Activated CD8-positive, alpha-beta memory T cell treated with anti-CD3 and anti-CD28 coated beads, Interleukin-2, amount 10 ng/mL, durations not matched to agents 7 days and 5 days (primary cell): ENCODE measurements around the gene FAM124A. TPM values are rescaled to one million over a fixed set of nuclear protein-coding genes. Genes with fewer than 3 reads are reported as not detected.

Experiments
- ATAC-seq: fragments of 150-1000 bp; cut with Tn5 transposase; one replicate; pipeline ENCODE4 v1.10.0; 2021; ENCODE audit warnings: moderate library complexity
- CTCF ChIA-PET: fragments of 350-600 bp; sonication (Branson Sonifier 250); formaldehyde crosslinking; loops from one replicate; lab custom pipeline; 2021; ENCODE audit warnings: antibody characterized with exemption; lab: Charles Lee
- DNase-seq: peaks from one replicate; pipeline ENCODE4 v3.0.0-alpha.2; 2020
- H3K27ac Mint-ChIP-seq: one replicate; pipeline ENCODE4 v1.8.0; 2021; ENCODE audit warnings: mild to moderate bottlenecking, mixed read lengths
- H3K27me3 Mint-ChIP-seq: one replicate; pipeline ENCODE4 v1.8.0; 2021; ENCODE audit warnings: mixed read lengths
- H3K36me3 Mint-ChIP-seq: one replicate; pipeline ENCODE4 v1.8.0; 2021; ENCODE audit warnings: mild to moderate bottlenecking, mixed read lengths
- H3K4me1 Mint-ChIP-seq: one replicate; pipeline ENCODE4 v1.8.0; 2021; ENCODE audit warnings: mixed read lengths
- H3K4me3 Mint-ChIP-seq: one replicate; pipeline ENCODE4 v1.8.0; 2021; ENCODE audit warnings: mild to moderate bottlenecking, moderate library complexity, mixed read lengths
- H3K9me3 Mint-ChIP-seq: one replicate; pipeline ENCODE4 v1.8.0; 2022; ENCODE audit warnings: low read depth, mixed read lengths
- total RNA-seq, 2 experiments: library from RNA; stranded (reverse); gene quantifications; one replicate each; pipeline ENCODE4 v1.2.3, GENCODE V29; 2021

FAM124A gene
- total RNA-seq, result under 1 TPM; 0.09 to 0.26 TPM

- H3K36me3 Mint-ChIP-seq, result no peaks in the 10 kb centered on the region
- H3K9me3 Mint-ChIP-seq, result no peaks in the 10 kb centered on the region
- no peak within 1 kb of the TSS for H3K27ac Mint-ChIP-seq
- ATAC-seq (peak; percentile 92), DNase-seq (peak; percentile 46)
- H3K4me3 Mint-ChIP-seq, result peak within 1 kb of the TSS; percentile 72
- CTCF ChIA-PET, result interaction anchor here (0.9 to 3.2 kb wide), 3 partner anchors 22 to 97 kb away, joined by 3 to 20 read pairs (median 3); no protein-coding TSS in a partner anchor
- peaks cover 3% of the 10 kb centered on the region for H3K4me1 Mint-ChIP-seq
- H3K27me3 Mint-ChIP-seq, result peaks cover 71% of the 10 kb centered on the region
These were observed at the start of gene FAM124A for GRCh38 chr13:51222037-51222685. FAM124A (plus strand) TSS chr13:51222398; CDS start chr13:51222502, 104 bp downstream.

- H3K4me1 Mint-ChIP-seq, result no peaks in the 10 kb centered on the region
- DNase-seq (no peak), ATAC-seq (no peak)
- H3K4me3 Mint-ChIP-seq, result no peak overlapping the region
- CTCF ChIA-PET, result no interaction called here
- no peaks in the 10 kb centered on the region for H3K9me3 Mint-ChIP-seq
- no peaks in the 10 kb centered on the region for H3K36me3 Mint-ChIP-seq
- H3K27ac Mint-ChIP-seq, result no peak overlapping the region
- H3K27me3 Mint-ChIP-seq, result peaks cover 33% of the 10 kb centered on the region
These were observed 47.2 kb upstream of the FAM124A start for GRCh38 chr13:51175021-51175420.

- Mint-ChIP-seq H3K4me3 (no peak overlapping the region), H3K36me3 (no peaks in the 10 kb centered on the region), H3K27ac (no peak overlapping the region), H3K4me1 (no peaks in the 10 kb centered on the region), H3K9me3 (no peaks in the 10 kb centered on the region), H3K27me3 (peaks cover 36% of the 10 kb centered on the region)
- ATAC-seq (no peak), DNase-seq (no peak)
- CTCF ChIA-PET, result no interaction called here
These were observed 46.6 kb upstream of the FAM124A start for GRCh38 chr13:51175639-51176038.

GRCh38 chr13:51177188-51177587 lies 45.0 kb upstream of the FAM124A start:
- Mint-ChIP-seq H3K36me3 (no peaks in the 10 kb centered on the region), H3K27me3 (peaks cover 36% of the 10 kb centered on the region), H3K4me3 (no peak overlapping the region), H3K4me1 (no peaks in the 10 kb centered on the region), H3K9me3 (no peaks in the 10 kb centered on the region), H3K27ac (no peak overlapping the region)
- ATAC-seq (no peak), DNase-seq (no peak)
- CTCF ChIA-PET, result no interaction called here

GRCh38 chr13:51178456-51179074 lies 43.6 kb upstream of the FAM124A start:
- DNase-seq (no peak), ATAC-seq (no peak)
- H3K27ac Mint-ChIP-seq, result no peak overlapping the region
- H3K36me3 Mint-ChIP-seq, result no peaks in the 10 kb centered on the region
- CTCF ChIA-PET, result no interaction called here
- no peak overlapping the region for H3K4me3 Mint-ChIP-seq
- no peaks in the 10 kb centered on the region for H3K4me1 Mint-ChIP-seq
- H3K27me3 Mint-ChIP-seq, result peaks cover 43% of the 10 kb centered on the region
- no peaks in the 10 kb centered on the region for H3K9me3 Mint-ChIP-seq

- Mint-ChIP-seq H3K4me1 (no peaks in the 10 kb centered on the region), H3K36me3 (no peaks in the 10 kb centered on the region), H3K27ac (no peak overlapping the region), H3K4me3 (no peak overlapping the region), H3K27me3 (peaks cover 50% of the 10 kb centered on the region), H3K9me3 (no peaks in the 10 kb centered on the region)
- no peak for ATAC-seq
- no peak for DNase-seq
- CTCF ChIA-PET, result no interaction called here
These were observed 42.7 kb upstream of the FAM124A start for GRCh38 chr13:51179432-51179971.

GRCh38 chr13:51180853-51181511 lies 41.2 kb upstream of the FAM124A start:
- no peaks in the 10 kb centered on the region for H3K36me3 Mint-ChIP-seq
- CTCF ChIA-PET, result interaction anchor here (0.5 kb wide), 1 partner anchor 11 kb away, joined by 3 read pairs; no protein-coding TSS in a partner anchor
- DNase-seq (no peak), ATAC-seq (no peak)
- H3K9me3 Mint-ChIP-seq, result no peaks in the 10 kb centered on the region
- H3K4me1 Mint-ChIP-seq, result no peaks in the 10 kb centered on the region
- H3K27me3 Mint-ChIP-seq, result peaks cover 52% of the 10 kb centered on the region
- no peak overlapping the region for H3K27ac Mint-ChIP-seq
- no peak overlapping the region for H3K4me3 Mint-ChIP-seq

GRCh38 chr13:51181786-51182383 lies 40.3 kb upstream of the FAM124A start:
- no peak for ATAC-seq
- no peak overlapping the region for H3K27ac Mint-ChIP-seq
- CTCF ChIA-PET, result no interaction called here

GRCh38 chr13:51191743-51192142 lies 30.5 kb upstream of the FAM124A start:
- DNase-seq (no peak), ATAC-seq (no peak)
- CTCF ChIA-PET, result no interaction called here
- Mint-ChIP-seq H3K36me3 (no peaks in the 10 kb centered on the region), H3K27ac (no peak overlapping the region), H3K4me3 (no peak overlapping the region), H3K4me1 (peaks cover 6% of the 10 kb centered on the region), H3K9me3 (no peaks in the 10 kb centered on the region), H3K27me3 (peaks cover 49% of the 10 kb centered on the region)

More at GRCh38 chr13:51181786-51182383, 40.3 kb upstream of the FAM124A start:
- no peaks in the 10 kb centered on the region for H3K36me3 Mint-ChIP-seq
- H3K4me1 Mint-ChIP-seq, result no peaks in the 10 kb centered on the region
- no peak for DNase-seq
- peaks cover 55% of the 10 kb centered on the region for H3K27me3 Mint-ChIP-seq
- no peaks in the 10 kb centered on the region for H3K9me3 Mint-ChIP-seq
- H3K4me3 Mint-ChIP-seq, result no peak overlapping the region

- H3K4me1 Mint-ChIP-seq, result peaks cover 6% of the 10 kb centered on the region
- no peak for ATAC-seq
- no peak for DNase-seq
- no peaks in the 10 kb centered on the region for H3K36me3 Mint-ChIP-seq
- no peak overlapping the region for H3K27ac Mint-ChIP-seq
- H3K27me3 Mint-ChIP-seq, result peaks cover 47% of the 10 kb centered on the region
- H3K9me3 Mint-ChIP-seq, result no peaks in the 10 kb centered on the region
- H3K4me3 Mint-ChIP-seq, result no peak overlapping the region
- CTCF ChIA-PET, result interaction anchor here (0.7 to 1.0 kb wide), 2 partner anchors 12 to 66 kb away, joined by 3 read pairs; no protein-coding TSS in a partner anchor
These were observed 29.9 kb upstream of the FAM124A start for GRCh38 chr13:51192348-51192747.

GRCh38 chr13:51193387-51193786 lies 28.8 kb upstream of the FAM124A start:
- Mint-ChIP-seq H3K4me1 (peaks cover 6% of the 10 kb centered on the region), H3K27ac (no peak overlapping the region), H3K9me3 (peaks cover 2% of the 10 kb centered on the region), H3K4me3 (no peak overlapping the region), H3K27me3 (peaks cover 50% of the 10 kb centered on the region), H3K36me3 (no peaks in the 10 kb centered on the region)
- ATAC-seq (no peak), DNase-seq (no peak)
- CTCF ChIA-PET, result interaction anchor here (1.0 kb wide), 1 partner anchor 67 kb away, joined by 3 read pairs; no protein-coding TSS in a partner anchor

- Mint-ChIP-seq H3K27me3 (peaks cover 46% of the 10 kb centered on the region), H3K27ac (no peak overlapping the region), H3K36me3 (no peaks in the 10 kb centered on the region), H3K9me3 (peaks cover 4% of the 10 kb centered on the region), H3K4me1 (peaks cover 6% of the 10 kb centered on the region), H3K4me3 (no peak overlapping the region)
- CTCF ChIA-PET, result no interaction called here
- ATAC-seq (no peak), DNase-seq (no peak)
These were observed 27.3 kb upstream of the FAM124A start for GRCh38 chr13:51194942-51195341.

GRCh38 chr13:51201886-51202285 lies 20.3 kb upstream of the FAM124A start:
- Mint-ChIP-seq H3K9me3 (peaks cover 4% of the 10 kb centered on the region), H3K27me3 (peaks cover 30% of the 10 kb centered on the region), H3K4me3 (no peak overlapping the region), H3K4me1 (no peaks in the 10 kb centered on the region), H3K36me3 (no peaks in the 10 kb centered on the region), H3K27ac (no peak overlapping the region)
- DNase-seq (no peak), ATAC-seq (no peak)
- CTCF ChIA-PET, result no interaction called here
